ENCODE measurements around the gene TMUB1.

- TF ChIP-seq CTCF (IDR thresholded peaks at IDR 0.05) (no peak), EZH2 (IDR thresholded peaks at IDR 0.05; ENCODE audit: borderline replicate concordance, insufficient read depth, low read depth, low read length, poor library complexity, severe bottlenecking) (no peak)
Measured at GRCh38 chr7:151101621-151102396, 18.5 kb upstream of the TMUB1 start.

Data from B cell (primary cell).